GM12892 (cell line): ENCODE data around the gene TVP23C.

ENCODE experiments used
- DNase-seq: peaks from one replicate; pipeline ENCODE4 v3.0.0; 2011; ENCODE audit not compliant: insufficient read length
- FAIRE-seq: peaks from 2 replicates; lab custom pipeline; 2011; peaks lifted over from hg19 to GRCh38; lab: Jason Lieb, UNC
- POLR2A ChIP-seq: IDR thresholded peaks from 2 replicates; pipeline ENCODE4 v1.6.1; 2011; ENCODE audit warnings: low read depth, low read length, control low read depth
- POLR2AphosphoS5 ChIP-seq: IDR thresholded peaks from 2 replicates; pipeline ENCODE4 v1.6.1; 2011; ENCODE audit warnings: low read depth, low read length, control low read depth
- TAF1 ChIP-seq: IDR thresholded peaks from 2 replicates; pipeline ENCODE4 v1.6.1; 2011; ENCODE audit warnings: low read depth, mild to moderate bottlenecking, control low read depth, low read length, borderline replicate concordance

Gene TVP23C

DNA sequence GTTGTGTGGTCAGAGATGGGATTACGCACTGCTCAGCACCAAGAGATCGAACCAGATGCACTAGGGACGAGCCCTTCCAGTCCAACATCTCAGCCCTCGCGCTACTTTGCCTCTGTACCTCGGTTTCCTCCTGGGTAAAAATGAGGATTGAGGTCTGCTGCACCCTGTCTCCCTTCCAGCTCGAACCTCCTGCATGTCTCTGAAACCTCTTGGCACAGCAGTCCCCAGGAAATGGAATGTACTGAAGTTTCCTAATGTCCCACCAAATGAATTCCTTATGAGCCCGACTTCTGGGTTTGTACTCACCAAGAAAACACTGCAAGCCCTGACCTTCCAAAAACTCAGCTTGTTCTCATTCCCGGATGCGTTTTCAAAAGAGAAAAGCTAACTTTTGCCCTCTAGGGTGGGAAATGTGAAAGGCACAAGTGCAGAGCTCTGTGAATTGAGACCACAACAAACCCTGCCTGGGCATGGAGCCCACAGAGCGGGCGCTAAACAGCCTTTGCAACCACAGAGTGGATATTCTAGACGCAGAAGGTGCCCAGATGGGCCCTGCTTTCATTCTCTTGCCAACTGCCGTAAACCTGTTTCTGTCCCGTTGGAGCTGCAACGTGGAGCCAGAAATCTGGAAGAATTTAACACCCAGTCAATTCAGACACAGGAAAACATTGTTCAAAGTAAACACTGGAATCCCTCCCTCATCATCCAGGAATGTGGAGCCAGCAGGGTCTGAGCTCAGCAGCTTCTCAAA lies 106.1 kb downstream of the TVP23C start:
- TF ChIP-seq POLR2A (no peak), POLR2AphosphoS5 (no peak), TAF1 (no peak)
- DNase-seq (no peak), FAIRE-seq (no peak)

DNA sequence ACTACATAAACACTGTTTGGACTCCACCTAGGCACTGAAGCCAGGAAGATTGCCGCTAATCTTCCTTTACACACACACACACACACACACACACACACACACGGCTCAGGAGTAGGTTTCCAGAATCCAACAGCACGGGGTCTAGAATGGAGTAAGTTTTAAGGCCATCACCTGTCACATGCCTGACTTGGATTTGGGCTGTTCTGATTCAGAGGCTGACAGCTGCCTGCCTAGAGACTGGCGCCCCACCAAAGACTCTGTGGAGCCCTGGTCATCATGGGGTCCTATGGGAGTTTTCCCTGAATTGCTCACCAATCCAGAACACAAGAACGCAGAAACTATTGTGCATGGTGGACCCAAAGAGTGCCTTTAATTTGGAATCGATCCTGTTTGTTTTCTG lies 106.8 kb downstream of the TVP23C start:
- no peak for DNase-seq
- TF ChIP-seq POLR2AphosphoS5, result no peak
- no peak for FAIRE-seq

DNA sequence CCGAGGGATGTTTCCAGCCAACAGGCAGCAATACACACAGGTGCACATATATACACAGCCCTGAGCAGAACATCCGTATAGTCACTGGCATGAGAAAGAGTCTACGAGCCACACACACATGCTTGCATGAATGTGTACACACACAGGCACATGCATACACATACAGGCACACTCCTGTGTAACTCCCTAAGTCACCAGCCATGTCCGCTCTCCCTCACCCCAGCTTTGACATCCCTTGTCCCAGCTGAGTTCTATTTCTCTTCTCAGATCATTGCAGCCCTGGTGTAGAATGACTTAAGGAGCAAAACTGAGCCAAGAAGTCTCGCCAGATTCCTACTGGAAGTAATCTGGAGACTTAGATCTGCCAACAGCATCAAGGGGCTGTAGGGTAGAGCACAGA lies 108.9 kb downstream of the TVP23C start:
- no peak for FAIRE-seq

DNA sequence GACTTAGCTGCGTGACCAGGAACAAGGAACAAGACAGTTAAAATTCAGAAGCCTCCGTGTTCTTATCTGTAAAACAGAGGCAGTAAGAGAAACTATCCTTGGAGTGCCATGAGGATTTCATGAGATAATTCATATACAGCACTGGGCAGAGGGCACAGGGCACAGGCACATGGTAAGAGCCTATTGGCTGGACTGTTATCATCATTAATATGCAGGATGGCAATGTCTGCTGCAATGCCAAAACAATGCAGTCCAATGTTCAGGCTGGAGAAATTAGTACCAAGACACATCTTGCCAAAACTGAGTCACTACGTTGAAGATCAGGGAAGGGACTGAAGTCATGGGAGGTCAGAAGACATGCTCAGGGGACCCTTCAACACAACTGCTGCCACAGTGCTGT lies 109.5 kb downstream of the TVP23C start:
- no peak for FAIRE-seq
- DNase-seq, result no peak
- TF ChIP-seq TAF1, result no peak
- no peak for TF ChIP-seq POLR2AphosphoS5
- TF ChIP-seq POLR2A, result no peak

More for the DNA sequence above, 108.9 kb downstream of the TVP23C start:
- no peak for TF ChIP-seq TAF1
- DNase-seq, result no peak

DNA sequence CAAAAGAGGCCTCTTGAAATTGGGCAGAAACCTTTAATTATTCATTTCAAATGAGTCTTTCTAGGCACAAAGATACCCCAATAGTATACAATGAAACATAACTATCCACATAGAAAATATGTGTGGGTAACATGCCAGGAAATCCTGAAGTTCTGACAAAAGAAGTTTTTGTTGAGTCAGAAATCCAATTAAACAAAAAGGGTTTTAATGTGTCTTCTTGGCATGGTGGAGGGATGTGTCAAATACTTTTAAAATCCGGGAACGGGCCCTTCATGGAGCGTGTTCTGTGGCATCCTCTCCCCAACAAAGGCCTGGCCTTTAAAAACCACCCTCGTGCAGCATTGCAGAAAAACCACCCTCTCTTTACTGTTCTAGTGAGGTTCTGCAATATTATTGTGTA lies 110.0 kb downstream of the TVP23C start:
- TF ChIP-seq POLR2A (no peak), POLR2AphosphoS5 (no peak), TAF1 (no peak)
- FAIRE-seq (no peak), DNase-seq (no peak)

DNA sequence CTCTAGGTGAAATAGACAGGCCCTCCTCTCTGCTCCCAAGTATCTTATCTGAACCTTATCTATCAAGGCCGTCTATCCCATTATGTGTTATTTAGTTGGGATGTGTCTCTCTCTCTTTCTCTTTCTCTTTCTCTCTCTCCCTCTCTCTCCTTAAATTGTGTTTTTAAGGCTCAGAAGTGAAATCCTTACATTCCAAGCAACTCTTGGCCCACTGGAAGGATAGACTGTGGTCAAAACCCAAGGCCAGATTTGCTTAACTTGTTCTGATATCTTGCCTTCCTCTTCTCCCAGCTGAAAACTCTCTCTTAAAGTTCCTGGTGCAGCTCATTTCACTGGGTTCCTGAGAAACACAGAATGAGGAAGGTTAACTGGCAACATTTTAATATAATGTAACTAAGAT lies 110.5 kb downstream of the TVP23C start:
- no peak for TF ChIP-seq POLR2A
- no peak for TF ChIP-seq POLR2AphosphoS5
- TF ChIP-seq TAF1, result no peak
- no peak for FAIRE-seq
- no peak for DNase-seq
